Chondrocyte (in vitro differentiated cells): Measurements from ENCODE around the gene PRCP. TPM values are rescaled to one million over a fixed set of nuclear protein-coding genes. Genes with fewer than 3 reads are reported as not detected.

ENCODE experiments used
- DNase-seq: peaks from one replicate; pipeline ENCODE4 v3.0.0; 2021; ENCODE audit warnings: mixed read lengths, low spot score
- H3K27ac Mint-ChIP-seq: one replicate; pipeline ENCODE4 v1.8.0; 2021; ENCODE audit warnings: mild to moderate bottlenecking, moderate library complexity, mixed read lengths; ENCODE audit not compliant: unreplicated experiment
- H3K27me3 Mint-ChIP-seq: 2 replicates; pipeline ENCODE4 v1.8.0; 2021; ENCODE audit warnings: low read depth, mixed read lengths
- H3K36me3 Mint-ChIP-seq: 2 replicates; pipeline ENCODE4 v1.8.0; 2021; ENCODE audit warnings: low read depth, mixed read lengths
- H3K4me1 Mint-ChIP-seq: 2 replicates; pipeline ENCODE4 v1.8.0; 2021; ENCODE audit warnings: low read depth, mild to moderate bottlenecking, mixed read lengths
- H3K4me3 Mint-ChIP-seq: one replicate; pipeline ENCODE4 v1.8.0; 2021; ENCODE audit warnings: mild to moderate bottlenecking, moderate library complexity, mixed read lengths; ENCODE audit not compliant: unreplicated experiment
- H3K9me3 Mint-ChIP-seq: 2 replicates; pipeline ENCODE4 v1.8.0; 2021; ENCODE audit warnings: low read depth, mixed read lengths
- CTCF ChIP-seq: fragments of 200-600 bp; sonication (generic); IDR thresholded peaks from 2 replicates; pipeline ENCODE4 v1.5.0; 2021; ENCODE audit warnings: antibody characterized with exemption, mild to moderate bottlenecking, moderate library complexity
- total RNA-seq: library from RNA; stranded (reverse); gene quantifications from 3 replicates; pipeline ENCODE4 v1.2.1, GENCODE V29; 2021

Gene PRCP
- total RNA-seq, 1 donor from 2014 or later = 58.9 TPM

GRCh38 chr11:82832983-82833382 is 67.2 kb downstream of the PRCP start:
- TF ChIP-seq CTCF = no peak
- H3K27me3 Mint-ChIP-seq = no peaks in the 10 kb centered on the region
- DNase-seq = no peak
- no peak overlapping the region for H3K4me3 Mint-ChIP-seq
- H3K36me3 Mint-ChIP-seq = peaks cover 15% of the 10 kb centered on the region
- no peaks in the 10 kb centered on the region for H3K4me1 Mint-ChIP-seq
- no peak overlapping the region for H3K27ac Mint-ChIP-seq
- H3K9me3 Mint-ChIP-seq = no peaks in the 10 kb centered on the region

- Mint-ChIP-seq H3K4me3 (no peak overlapping the region), H3K36me3 (peaks cover 12% of the 10 kb centered on the region)
- no peak for DNase-seq
Observed at GRCh38 chr11:82831364-82831763, 68.9 kb downstream of the PRCP start.

GRCh38 chr11:82830746-82831145 is 69.5 kb downstream of the PRCP start:
- Mint-ChIP-seq H3K36me3 (peaks cover 10% of the 10 kb centered on the region), H3K4me3 (no peak overlapping the region), H3K27ac (no peak overlapping the region), H3K27me3 (no peaks in the 10 kb centered on the region), H3K4me1 (peaks cover 3% of the 10 kb centered on the region), H3K9me3 (peaks cover 3% of the 10 kb centered on the region)
- no peak for DNase-seq
- TF ChIP-seq CTCF = no peak

More at GRCh38 chr11:82831364-82831763, 68.9 kb downstream of the PRCP start:
- Mint-ChIP-seq H3K4me1 (peaks cover 3% of the 10 kb centered on the region), H3K27me3 (no peaks in the 10 kb centered on the region), H3K9me3 (no peaks in the 10 kb centered on the region), H3K27ac (no peak overlapping the region)
- TF ChIP-seq CTCF = no peak

- DNase-seq = no peak
- H3K27me3 Mint-ChIP-seq = no peaks in the 10 kb centered on the region
- peaks cover 3% of the 10 kb centered on the region for H3K4me1 Mint-ChIP-seq
- no peak for TF ChIP-seq CTCF
- peaks cover 3% of the 10 kb centered on the region for H3K9me3 Mint-ChIP-seq
- H3K27ac Mint-ChIP-seq = no peak overlapping the region
- H3K4me3 Mint-ChIP-seq = no peak overlapping the region
- H3K36me3 Mint-ChIP-seq = peaks cover 7% of the 10 kb centered on the region
Observed at GRCh38 chr11:82829101-82829500, 71.1 kb downstream of the PRCP start.

- H3K9me3 Mint-ChIP-seq = peaks cover 3% of the 10 kb centered on the region
- H3K36me3 Mint-ChIP-seq = peaks cover 7% of the 10 kb centered on the region
- TF ChIP-seq CTCF = no peak
- H3K27me3 Mint-ChIP-seq = no peaks in the 10 kb centered on the region
- DNase-seq = no peak
- H3K27ac Mint-ChIP-seq = no peak overlapping the region
- no peak overlapping the region for H3K4me3 Mint-ChIP-seq
- H3K4me1 Mint-ChIP-seq = peaks cover 3% of the 10 kb centered on the region
Observed at GRCh38 chr11:82828472-82828871, 71.8 kb downstream of the PRCP start.
